Measurements from ENCODE around the gene NEUROD6. TPM values are rescaled to one million over a fixed set of nuclear protein-coding genes. Genes with fewer than 3 reads are reported as not detected.

The NEUROD6 gene
- total RNA-seq, 1 donor from 2014 or later, result not detected

GRCh38 chr7:31371621-31372020, 31.1 kb upstream of the NEUROD6 start:
- TF ChIP-seq, protein P1, sequence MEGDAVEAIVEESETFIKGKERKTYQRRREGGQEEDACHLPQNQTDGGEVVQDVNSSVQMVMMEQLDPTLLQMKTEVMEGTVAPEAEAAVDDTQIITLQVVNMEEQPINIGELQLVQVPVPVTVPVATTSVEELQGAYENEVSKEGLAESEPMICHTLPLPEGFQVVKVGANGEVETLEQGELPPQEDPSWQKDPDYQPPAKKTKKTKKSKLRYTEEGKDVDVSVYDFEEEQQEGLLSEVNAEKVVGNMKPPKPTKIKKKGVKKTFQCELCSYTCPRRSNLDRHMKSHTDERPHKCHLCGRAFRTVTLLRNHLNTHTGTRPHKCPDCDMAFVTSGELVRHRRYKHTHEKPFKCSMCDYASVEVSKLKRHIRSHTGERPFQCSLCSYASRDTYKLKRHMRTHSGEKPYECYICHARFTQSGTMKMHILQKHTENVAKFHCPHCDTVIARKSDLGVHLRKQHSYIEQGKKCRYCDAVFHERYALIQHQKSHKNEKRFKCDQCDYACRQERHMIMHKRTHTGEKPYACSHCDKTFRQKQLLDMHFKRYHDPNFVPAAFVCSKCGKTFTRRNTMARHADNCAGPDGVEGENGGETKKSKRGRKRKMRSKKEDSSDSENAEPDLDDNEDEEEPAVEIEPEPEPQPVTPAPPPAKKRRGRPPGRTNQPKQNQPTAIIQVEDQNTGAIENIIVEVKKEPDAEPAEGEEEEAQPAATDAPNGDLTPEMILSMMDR (IDR thresholded peaks at IDR 0.05), result no peak
- no peak overlapping the region for H3K27ac ChIP-seq
- intact Hi-C loops (cut with DNase I), result loop anchor here (10.0 kb wide), 1 partner anchor 263 kb away; no protein-coding TSS in a partner anchor
- H3K9me3 ChIP-seq, result no peaks in the 10 kb centered on the region
- no peaks in the 10 kb centered on the region for H3K36me3 ChIP-seq
- H3K27me3 ChIP-seq, result no peaks in the 10 kb centered on the region
- H3K4me3 ChIP-seq, result no peak overlapping the region
- no peaks in the 10 kb centered on the region for H3K4me1 ChIP-seq
- no peak for DNase-seq (ENCODE audit: low spot score in 2 of 2)

DNA sequence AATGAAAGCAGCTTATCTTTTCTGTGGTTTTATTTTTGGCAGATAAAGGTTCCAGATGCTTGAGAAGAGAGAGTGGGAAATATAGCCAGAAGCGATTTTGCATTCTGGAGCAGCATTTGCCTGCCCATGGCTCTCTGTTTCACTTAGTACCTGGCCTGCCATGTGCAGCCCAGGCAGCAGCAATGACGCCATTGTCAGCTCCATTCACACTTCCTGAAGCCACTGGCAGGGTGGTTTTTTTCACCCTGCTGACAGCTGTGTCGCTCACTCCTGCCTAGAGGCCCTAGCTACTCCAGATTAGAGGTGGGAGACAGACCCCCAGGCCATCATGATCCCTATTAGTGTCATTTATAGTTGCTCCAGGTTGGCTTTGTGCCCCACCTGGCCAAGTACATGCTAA, 30.1 kb upstream of the NEUROD6 start:
- no peaks in the 10 kb centered on the region for H3K36me3 ChIP-seq
- intact Hi-C loops (cut with DNase I), result loop anchor here (10.0 kb wide), 1 partner anchor 264 kb away; no protein-coding TSS in a partner anchor
- DNase-seq (ENCODE audit: low spot score in 2 of 2), result no peak
- no peaks in the 10 kb centered on the region for H3K4me1 ChIP-seq
- no peak overlapping the region for H3K27ac ChIP-seq
- no peaks in the 10 kb centered on the region for H3K27me3 ChIP-seq
- H3K9me3 ChIP-seq, result no peaks in the 10 kb centered on the region
- H3K4me3 ChIP-seq, result no peak overlapping the region
- TF ChIP-seq, protein P1 (IDR thresholded peaks at IDR 0.05), result no peak

DNA sequence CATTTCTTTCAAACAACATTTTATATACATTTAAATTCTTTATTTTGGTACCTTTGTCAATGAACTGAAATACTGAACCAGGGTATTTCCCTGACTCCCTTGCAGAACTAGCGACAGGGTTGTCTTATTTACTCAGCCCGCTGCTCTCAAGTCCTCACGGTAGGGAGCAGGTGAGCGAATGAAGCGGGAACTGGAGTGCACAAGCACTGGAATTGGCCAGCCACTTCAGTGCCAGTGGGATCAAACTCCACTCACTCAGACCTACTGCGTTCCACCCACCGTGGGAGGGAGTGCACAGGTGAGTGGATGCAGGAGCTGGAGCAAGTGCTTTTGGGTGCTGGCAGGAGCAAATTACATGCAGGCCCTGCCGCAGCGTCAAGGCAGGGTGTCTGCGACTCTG, 28.1 kb upstream of the NEUROD6 start:
- intact Hi-C loops (cut with DNase I), result no loop called here
- H3K36me3 ChIP-seq, result no peaks in the 10 kb centered on the region
- no peak overlapping the region for H3K4me3 ChIP-seq
- no peaks in the 10 kb centered on the region for H3K9me3 ChIP-seq
- TF ChIP-seq, protein P1 (IDR thresholded peaks at IDR 0.05), result no peak
- H3K27ac ChIP-seq, result no peak overlapping the region
- H3K27me3 ChIP-seq, result no peaks in the 10 kb centered on the region
- no peak for DNase-seq (ENCODE audit: low spot score in 2 of 2)
- H3K4me1 ChIP-seq, result no peaks in the 10 kb centered on the region

DNA sequence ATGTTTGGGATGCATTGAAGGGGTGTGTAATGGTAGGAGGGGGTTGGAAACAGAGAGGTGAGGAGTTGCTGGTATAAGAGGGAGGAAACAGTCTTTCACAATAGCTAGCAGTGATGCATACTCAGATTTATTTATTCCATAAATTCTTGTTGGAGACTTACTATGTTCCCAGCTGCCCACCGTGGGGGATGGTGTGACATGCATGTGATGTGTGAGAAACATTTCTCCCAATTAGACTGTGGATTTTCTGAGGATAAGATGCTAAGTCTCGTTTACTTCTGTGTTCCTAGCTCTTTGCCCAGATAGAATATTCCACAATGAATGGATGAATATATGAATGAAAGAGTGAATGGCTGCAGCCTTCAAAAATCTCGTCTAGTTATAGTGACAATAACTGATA, 23.0 kb upstream of the NEUROD6 start:
- H3K27ac ChIP-seq, result no peak overlapping the region
- H3K4me1 ChIP-seq, result no peaks in the 10 kb centered on the region
- intact Hi-C loops (cut with DNase I), result no loop called here
- H3K9me3 ChIP-seq, result no peaks in the 10 kb centered on the region
- no peaks in the 10 kb centered on the region for H3K27me3 ChIP-seq
- no peaks in the 10 kb centered on the region for H3K36me3 ChIP-seq
- TF ChIP-seq, protein P1 (IDR thresholded peaks at IDR 0.05), result no peak
- DNase-seq (ENCODE audit: low spot score in 2 of 2), result no peak
- H3K4me3 ChIP-seq, result no peak overlapping the region

DNA sequence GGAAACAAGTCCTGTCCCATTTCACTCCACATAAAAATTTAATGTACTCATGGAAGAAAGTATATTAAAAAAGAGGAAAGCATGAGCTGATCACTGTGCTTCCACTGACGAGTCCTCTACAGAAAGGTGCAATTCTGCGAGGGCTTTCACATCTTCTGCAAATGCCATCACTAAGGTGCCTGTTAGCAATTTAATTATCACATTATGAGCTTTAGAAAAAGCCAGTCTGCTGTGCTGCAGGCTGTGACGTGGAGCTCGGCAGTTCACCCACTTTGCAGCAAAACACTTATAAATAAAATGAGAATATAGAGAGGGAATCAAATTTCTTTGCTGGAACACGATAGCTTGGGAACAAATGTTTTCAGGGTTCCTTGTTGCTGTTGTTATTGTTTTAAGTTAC, 22.5 kb upstream of the NEUROD6 start:
- TF ChIP-seq, protein P1 (IDR thresholded peaks at IDR 0.05), result no peak
- intact Hi-C loops (cut with DNase I), result no loop called here
- no peaks in the 10 kb centered on the region for H3K9me3 ChIP-seq
- no peaks in the 10 kb centered on the region for H3K36me3 ChIP-seq
- no peak overlapping the region for H3K4me3 ChIP-seq
- no peaks in the 10 kb centered on the region for H3K27me3 ChIP-seq
- no peak overlapping the region for H3K27ac ChIP-seq
- no peaks in the 10 kb centered on the region for H3K4me1 ChIP-seq
- DNase-seq (ENCODE audit: low spot score in 2 of 2), result no peak

DNA sequence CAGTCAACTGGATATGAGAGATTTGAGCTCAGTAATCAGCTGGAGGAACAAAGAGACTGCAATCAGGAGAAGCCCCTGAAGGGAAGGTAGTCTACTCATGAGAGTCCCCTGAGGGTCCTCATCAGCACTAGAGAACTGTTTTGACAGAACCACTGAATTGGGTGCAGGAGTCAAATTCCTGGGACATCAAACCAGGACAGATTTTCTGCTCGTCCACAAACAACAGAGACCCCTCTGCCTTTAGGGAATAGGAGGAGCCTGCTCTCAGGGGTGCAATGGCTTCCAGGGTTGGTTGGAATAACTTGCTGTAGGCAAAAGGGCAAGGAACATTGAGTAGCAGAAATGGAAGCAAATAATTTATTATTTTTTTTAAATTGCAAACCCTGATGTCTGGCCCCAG, 21.9 kb upstream of the NEUROD6 start:
- no peak overlapping the region for H3K27ac ChIP-seq
- DNase-seq (ENCODE audit: low spot score in 2 of 2), result no peak
- TF ChIP-seq, protein P1 (IDR thresholded peaks at IDR 0.05), result no peak
- H3K27me3 ChIP-seq, result no peaks in the 10 kb centered on the region
- no peak overlapping the region for H3K4me3 ChIP-seq
- H3K36me3 ChIP-seq, result no peaks in the 10 kb centered on the region
- H3K9me3 ChIP-seq, result no peaks in the 10 kb centered on the region
- no peaks in the 10 kb centered on the region for H3K4me1 ChIP-seq
- intact Hi-C loops (cut with DNase I), result no loop called here
